ENCODE data around the gene NPRL2.

DNA sequence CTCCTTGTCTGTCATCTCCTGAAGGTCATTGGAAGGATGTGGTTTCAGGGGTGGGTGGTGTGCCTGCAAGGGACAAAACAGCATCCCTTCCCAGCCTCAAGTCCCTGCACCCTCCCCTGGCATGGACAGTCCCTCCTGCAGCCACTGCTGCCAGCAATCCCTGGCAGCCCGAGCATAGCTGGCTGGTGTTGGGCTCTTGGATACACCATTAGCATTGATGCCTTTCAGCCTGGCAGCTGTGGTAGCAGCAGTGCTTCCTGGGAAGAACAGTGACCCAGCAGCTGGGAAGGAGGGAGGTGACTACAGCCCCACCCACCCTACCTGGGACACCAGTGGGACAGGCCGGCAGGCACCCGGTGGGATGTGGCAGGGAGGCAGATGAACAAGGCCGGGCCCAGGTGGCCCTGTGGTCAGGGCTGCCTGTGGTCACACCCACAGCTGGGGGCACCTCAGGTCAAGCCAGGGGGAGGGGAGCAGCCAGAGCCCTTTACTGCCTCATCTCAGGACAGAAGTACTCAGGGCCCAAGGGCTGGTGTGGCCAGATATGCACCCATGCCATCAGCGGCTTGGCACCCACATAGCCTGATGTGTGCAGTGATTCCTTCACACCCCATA, 41.6 kb upstream of the NPRL2 start:
- TF ChIP-seq, protein P1, sequence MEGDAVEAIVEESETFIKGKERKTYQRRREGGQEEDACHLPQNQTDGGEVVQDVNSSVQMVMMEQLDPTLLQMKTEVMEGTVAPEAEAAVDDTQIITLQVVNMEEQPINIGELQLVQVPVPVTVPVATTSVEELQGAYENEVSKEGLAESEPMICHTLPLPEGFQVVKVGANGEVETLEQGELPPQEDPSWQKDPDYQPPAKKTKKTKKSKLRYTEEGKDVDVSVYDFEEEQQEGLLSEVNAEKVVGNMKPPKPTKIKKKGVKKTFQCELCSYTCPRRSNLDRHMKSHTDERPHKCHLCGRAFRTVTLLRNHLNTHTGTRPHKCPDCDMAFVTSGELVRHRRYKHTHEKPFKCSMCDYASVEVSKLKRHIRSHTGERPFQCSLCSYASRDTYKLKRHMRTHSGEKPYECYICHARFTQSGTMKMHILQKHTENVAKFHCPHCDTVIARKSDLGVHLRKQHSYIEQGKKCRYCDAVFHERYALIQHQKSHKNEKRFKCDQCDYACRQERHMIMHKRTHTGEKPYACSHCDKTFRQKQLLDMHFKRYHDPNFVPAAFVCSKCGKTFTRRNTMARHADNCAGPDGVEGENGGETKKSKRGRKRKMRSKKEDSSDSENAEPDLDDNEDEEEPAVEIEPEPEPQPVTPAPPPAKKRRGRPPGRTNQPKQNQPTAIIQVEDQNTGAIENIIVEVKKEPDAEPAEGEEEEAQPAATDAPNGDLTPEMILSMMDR (IDR thresholded peaks at IDR 0.05; ENCODE audit: low read depth, low read length), result no peak
- TF ChIP-seq POLR2A (IDR thresholded peaks at IDR 0.05; ENCODE audit: extremely low read depth, insufficient read length) (no peak), MYC (IDR thresholded peaks at IDR 0.05; ENCODE audit: low read depth, low read length) (no peak)
- TF ChIP-seq, protein P2, sequence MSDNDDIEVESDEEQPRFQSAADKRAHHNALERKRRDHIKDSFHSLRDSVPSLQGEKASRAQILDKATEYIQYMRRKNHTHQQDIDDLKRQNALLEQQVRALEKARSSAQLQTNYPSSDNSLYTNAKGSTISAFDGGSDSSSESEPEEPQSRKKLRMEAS (IDR thresholded peaks at IDR 0.05; ENCODE audit: low read depth, low read length), result no peak
